SK-N-SH treated with all-trans-retinoic acid at 6 μM for 48 hours (cell line): Measurements from ENCODE around the gene MUC5B.

Source experiments
- ATAC-seq: fragments of 200-7000 bp; cut with Tn5 transposase; 3 replicates; pipeline ENCODE4 v1.9.1; 2020; ENCODE audit warnings: mild to moderate bottlenecking, moderate library complexity
- BACH2 ChIP-seq: fragments of 250-450 bp; sonication (Bioruptor Pico); IDR thresholded peaks from 2 replicates; pipeline ENCODE4 v1.9.0; 2021; ENCODE audit warnings: mild to moderate bottlenecking, borderline replicate concordance
- CREB5 ChIP-seq: fragments of 250-450 bp; sonication (Bioruptor Pico); IDR thresholded peaks from 2 replicates; pipeline ENCODE4 v1.5.1; 2020; ENCODE audit warnings: low read depth, mild to moderate bottlenecking, moderate library complexity
- CSDC2 ChIP-seq: fragments of 250-450 bp; sonication (Bioruptor Pico); IDR thresholded peaks from 2 replicates; pipeline ENCODE4 v1.5.0; 2020; ENCODE audit warnings: mild to moderate bottlenecking, moderate library complexity
- ESRRG ChIP-seq: fragments of 250-450 bp; sonication (Bioruptor Pico); IDR thresholded peaks from 2 replicates; pipeline ENCODE4 v1.6.1; 2021; ENCODE audit warnings: mild to moderate bottlenecking
- ISL1 ChIP-seq: fragments of 250-450 bp; sonication (Bioruptor Pico); IDR thresholded peaks from 2 replicates; pipeline ENCODE4 v2.1.2; 2022; ENCODE audit warnings: mild to moderate bottlenecking, moderate library complexity
- OSR1 ChIP-seq: fragments of 250-450 bp; sonication (Bioruptor Pico); IDR thresholded peaks from 2 replicates; pipeline ENCODE4 v1.8.0; 2022; ENCODE audit warnings: moderate library complexity, mild to moderate bottlenecking, inconsistent platforms
- PATZ1 ChIP-seq: fragments of 250-450 bp; sonication (Bioruptor Pico); IDR thresholded peaks from 2 replicates; pipeline ENCODE4 v1.8.0; 2020; ENCODE audit warnings: mild to moderate bottlenecking, moderate library complexity, borderline replicate concordance
- PPARA ChIP-seq: fragments of 250-450 bp; sonication (Bioruptor Pico); IDR thresholded peaks from 2 replicates; pipeline ENCODE4 v1.5.0; 2020; ENCODE audit warnings: mild to moderate bottlenecking, borderline replicate concordance
- SNAI2 ChIP-seq: fragments of 250-450 bp; sonication (Bioruptor Pico); IDR thresholded peaks from 2 replicates; pipeline ENCODE4 v1.5.0; 2020; ENCODE audit warnings: mild to moderate bottlenecking, moderate library complexity
- TOX ChIP-seq: fragments of 250-450 bp; sonication (Bioruptor Pico); IDR thresholded peaks from 2 replicates; pipeline ENCODE4 v1.8.0; 2021; ENCODE audit warnings: mild to moderate bottlenecking, moderate library complexity, borderline replicate concordance
- ZFP30 ChIP-seq: fragments of 450-650 bp; formaldehyde crosslinking; IDR thresholded peaks from 2 replicates; pipeline ENCODE4 v1.5.0; 2022; ENCODE audit warnings: mild to moderate bottlenecking, moderate library complexity
- ZNF70 ChIP-seq: fragments of 450-650 bp; formaldehyde crosslinking; IDR thresholded peaks from 2 replicates; pipeline ENCODE4 v1.5.0; 2020; ENCODE audit warnings: mild to moderate bottlenecking, moderate library complexity
- ZNF8 ChIP-seq: fragments of 450-650 bp; formaldehyde crosslinking; IDR thresholded peaks from 2 replicates; pipeline ENCODE4 v1.5.0; 2020; ENCODE audit warnings: mild to moderate bottlenecking, moderate library complexity
- TF ChIP-seq, protein P1 (sequence below): fragments of 250-450 bp; sonication (Bioruptor Pico); IDR thresholded peaks from 2 replicates; pipeline ENCODE4 v1.5.0; 2020; ENCODE audit warnings: mild to moderate bottlenecking, moderate library complexity
- TF ChIP-seq, protein P2 (sequence below): fragments of 250-450 bp; sonication (Bioruptor Pico); IDR thresholded peaks from 2 replicates; pipeline ENCODE4 v1.5.1; 2021; ENCODE audit warnings: mild to moderate bottlenecking, moderate library complexity
- TF ChIP-seq, protein P3 (sequence below): fragments of 250-450 bp; sonication (Bioruptor Pico); IDR thresholded peaks from 2 replicates; pipeline ENCODE4 v1.8.0; 2021; ENCODE audit warnings: low read depth, mild to moderate bottlenecking, moderate library complexity, borderline replicate concordance

The MUC5B gene

GRCh38 chr11:1276866-1277615 lies 54.2 kb downstream of the MUC5B start (continued):
- TF ChIP-seq TOX (no peak), SNAI2 (CRISPR knock-in tag) (no peak), PATZ1 (CRISPR knock-in tag) (no peak)
- TF ChIP-seq, protein P1, sequence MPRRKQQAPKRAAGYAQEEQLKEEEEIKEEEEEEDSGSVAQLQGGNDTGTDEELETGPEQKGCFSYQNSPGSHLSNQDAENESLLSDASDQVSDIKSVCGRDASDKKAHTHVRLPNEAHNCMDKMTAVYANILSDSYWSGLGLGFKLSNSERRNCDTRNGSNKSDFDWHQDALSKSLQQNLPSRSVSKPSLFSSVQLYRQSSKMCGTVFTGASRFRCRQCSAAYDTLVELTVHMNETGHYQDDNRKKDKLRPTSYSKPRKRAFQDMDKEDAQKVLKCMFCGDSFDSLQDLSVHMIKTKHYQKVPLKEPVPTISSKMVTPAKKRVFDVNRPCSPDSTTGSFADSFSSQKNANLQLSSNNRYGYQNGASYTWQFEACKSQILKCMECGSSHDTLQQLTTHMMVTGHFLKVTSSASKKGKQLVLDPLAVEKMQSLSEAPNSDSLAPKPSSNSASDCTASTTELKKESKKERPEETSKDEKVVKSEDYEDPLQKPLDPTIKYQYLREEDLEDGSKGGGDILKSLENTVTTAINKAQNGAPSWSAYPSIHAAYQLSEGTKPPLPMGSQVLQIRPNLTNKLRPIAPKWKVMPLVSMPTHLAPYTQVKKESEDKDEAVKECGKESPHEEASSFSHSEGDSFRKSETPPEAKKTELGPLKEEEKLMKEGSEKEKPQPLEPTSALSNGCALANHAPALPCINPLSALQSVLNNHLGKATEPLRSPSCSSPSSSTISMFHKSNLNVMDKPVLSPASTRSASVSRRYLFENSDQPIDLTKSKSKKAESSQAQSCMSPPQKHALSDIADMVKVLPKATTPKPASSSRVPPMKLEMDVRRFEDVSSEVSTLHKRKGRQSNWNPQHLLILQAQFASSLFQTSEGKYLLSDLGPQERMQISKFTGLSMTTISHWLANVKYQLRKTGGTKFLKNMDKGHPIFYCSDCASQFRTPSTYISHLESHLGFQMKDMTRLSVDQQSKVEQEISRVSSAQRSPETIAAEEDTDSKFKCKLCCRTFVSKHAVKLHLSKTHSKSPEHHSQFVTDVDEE (CRISPR knock-in tag) = no peak
- TF ChIP-seq, all 23 proteins: peak for 0

DNA sequence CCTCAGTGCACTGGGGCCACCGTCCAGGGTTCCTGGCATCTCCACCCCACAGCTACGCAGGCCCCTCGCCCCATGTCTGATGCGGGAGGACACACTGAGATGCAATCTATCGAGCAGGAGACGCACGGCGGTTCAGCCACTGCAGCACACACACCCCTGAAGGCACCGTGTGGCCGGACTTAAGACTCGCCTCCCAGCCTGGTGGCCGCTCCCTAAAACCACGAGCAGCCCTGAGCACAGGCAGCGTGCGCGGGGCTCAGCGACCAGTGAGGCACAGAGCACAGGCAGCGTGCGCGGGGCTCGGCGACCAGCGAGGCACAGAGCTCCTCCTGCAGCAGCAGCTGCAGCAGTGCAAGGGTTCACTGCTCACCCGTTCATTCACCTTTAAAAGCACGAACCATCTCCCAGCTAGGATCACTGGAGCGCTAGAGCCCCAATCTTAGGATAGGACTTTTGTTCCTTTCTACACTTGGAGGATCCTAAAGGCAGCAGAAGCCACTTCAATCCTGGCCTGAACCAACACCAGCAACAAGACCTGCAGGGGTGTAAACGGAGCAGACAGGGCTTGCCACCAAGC lies 55.2 kb downstream of the MUC5B start:
- no peak for ATAC-seq
- no peak for TF ChIP-seq ISL1 (CRISPR knock-in tag)
- TF ChIP-seq CSDC2 (CRISPR knock-in tag) = no peak
- no peak for TF ChIP-seq BACH2 (CRISPR knock-in tag)
- TF ChIP-seq PPARA (CRISPR knock-in tag) = no peak
- TF ChIP-seq SNAI2 (CRISPR knock-in tag) = no peak
- no peak for TF ChIP-seq OSR1 (CRISPR knock-in tag)
- TF ChIP-seq, all 23 proteins: peak for 0

GRCh38 chr11:1278766-1279673 lies 56.2 kb downstream of the MUC5B start:
- ATAC-seq = no peak
- TF ChIP-seq ESRRG (CRISPR knock-in tag) (no peak), CREB5 (CRISPR knock-in tag) (no peak), CSDC2 (CRISPR knock-in tag) (no peak), ZNF70 (CRISPR knock-in tag) (no peak)
- TF ChIP-seq, protein P2, sequence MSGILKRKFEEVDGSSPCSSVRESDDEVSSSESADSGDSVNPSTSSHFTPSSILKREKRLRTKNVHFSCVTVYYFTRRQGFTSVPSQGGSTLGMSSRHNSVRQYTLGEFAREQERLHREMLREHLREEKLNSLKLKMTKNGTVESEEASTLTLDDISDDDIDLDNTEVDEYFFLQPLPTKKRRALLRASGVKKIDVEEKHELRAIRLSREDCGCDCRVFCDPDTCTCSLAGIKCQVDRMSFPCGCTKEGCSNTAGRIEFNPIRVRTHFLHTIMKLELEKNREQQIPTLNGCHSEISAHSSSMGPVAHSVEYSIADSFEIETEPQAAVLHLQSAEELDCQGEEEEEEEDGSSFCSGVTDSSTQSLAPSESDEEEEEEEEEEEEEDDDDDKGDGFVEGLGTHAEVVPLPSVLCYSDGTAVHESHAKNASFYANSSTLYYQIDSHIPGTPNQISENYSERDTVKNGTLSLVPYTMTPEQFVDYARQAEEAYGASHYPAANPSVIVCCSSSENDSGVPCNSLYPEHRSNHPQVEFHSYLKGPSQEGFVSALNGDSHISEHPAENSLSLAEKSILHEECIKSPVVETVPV = no peak

- no peak for ATAC-seq
- TF ChIP-seq, protein P2 = no peak
- no peak for TF ChIP-seq ZNF70 (CRISPR knock-in tag)
- TF ChIP-seq ESRRG (CRISPR knock-in tag) = no peak
- TF ChIP-seq ZFP30 (CRISPR knock-in tag) = no peak
- no peak for TF ChIP-seq BACH2 (CRISPR knock-in tag)
- TF ChIP-seq ZNF8 (CRISPR knock-in tag) = no peak
- TF ChIP-seq, protein P3, sequence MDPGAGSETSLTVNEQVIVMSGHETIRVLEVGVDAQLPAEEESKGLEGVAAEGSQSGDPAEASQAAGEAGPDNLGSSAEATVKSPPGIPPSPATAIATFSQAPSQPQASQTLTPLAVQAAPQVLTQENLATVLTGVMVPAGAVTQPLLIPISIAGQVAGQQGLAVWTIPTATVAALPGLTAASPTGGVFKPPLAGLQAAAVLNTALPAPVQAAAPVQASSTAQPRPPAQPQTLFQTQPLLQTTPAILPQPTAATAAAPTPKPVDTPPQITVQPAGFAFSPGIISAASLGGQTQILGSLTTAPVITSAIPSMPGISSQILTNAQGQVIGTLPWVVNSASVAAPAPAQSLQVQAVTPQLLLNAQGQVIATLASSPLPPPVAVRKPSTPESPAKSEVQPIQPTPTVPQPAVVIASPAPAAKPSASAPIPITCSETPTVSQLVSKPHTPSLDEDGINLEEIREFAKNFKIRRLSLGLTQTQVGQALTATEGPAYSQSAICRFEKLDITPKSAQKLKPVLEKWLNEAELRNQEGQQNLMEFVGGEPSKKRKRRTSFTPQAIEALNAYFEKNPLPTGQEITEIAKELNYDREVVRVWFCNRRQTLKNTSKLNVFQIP (CRISPR knock-in tag) = no peak
- no peak for TF ChIP-seq PATZ1 (CRISPR knock-in tag)
- TF ChIP-seq, protein P1 (CRISPR knock-in tag) = no peak
Observed at GRCh38 chr11:1279674-1280055, 56.8 kb downstream of the MUC5B start.
